ENCODE measurements around the gene TGFBR3L. TPM values are rescaled to one million over a fixed set of nuclear protein-coding genes. Genes with fewer than 3 reads are reported as not detected.
A peak's percentile ranks its signal among the peaks of the same experiment; 100 is the strongest.
"Not testable (repeated sequence)": the region's sequence is repeated elsewhere in the genome, so short reads cannot be mapped to it uniquely, and the experiment has no call there.

The TGFBR3L gene
- total RNA-seq, 1 donor from 2014 or later, result 2.2 TPM

DNA sequence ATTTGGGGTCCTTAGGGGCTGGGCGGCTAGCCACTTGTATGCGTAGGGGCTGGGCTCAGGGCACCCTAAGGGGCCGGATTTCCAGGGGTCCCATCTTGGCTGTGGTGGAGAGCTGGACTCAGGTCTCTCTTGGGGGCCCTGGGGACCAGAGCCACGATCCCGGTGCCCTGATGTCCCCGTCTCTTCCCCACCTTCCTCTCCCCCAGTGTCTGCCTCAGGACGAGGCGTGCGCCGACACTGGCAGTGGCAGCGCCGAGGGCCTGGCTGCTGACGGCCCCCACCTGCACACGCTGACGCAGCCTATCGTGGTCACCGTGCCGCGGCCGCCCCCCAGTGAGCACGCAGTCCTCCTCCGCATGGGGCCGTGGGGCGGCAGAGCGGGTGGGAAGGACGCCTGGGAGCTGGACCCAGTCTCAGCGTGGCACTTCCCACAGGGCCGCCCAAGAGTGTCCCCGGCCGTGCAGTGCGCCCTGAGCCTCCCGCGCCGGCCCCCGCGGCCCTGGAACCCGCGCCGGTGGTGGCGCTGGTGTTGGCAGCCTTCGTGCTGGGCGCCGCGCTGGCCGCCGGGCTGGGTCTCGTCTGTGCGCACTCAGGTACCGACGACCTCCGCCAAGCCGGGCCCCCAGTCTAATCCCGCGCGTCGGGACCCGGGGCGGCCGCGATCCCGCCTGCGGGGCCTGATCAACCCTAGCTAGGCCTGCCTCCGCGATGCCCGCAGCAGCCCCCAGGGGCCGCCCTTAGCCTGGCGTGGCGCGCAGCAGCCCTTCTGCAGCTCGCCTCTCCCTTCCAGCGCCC lies 2.8 kb downstream of the TGFBR3L start:
- no peak for DNase-seq (ENCODE audit: low spot score)

- not testable (repeated sequence) for DNase-seq (ENCODE audit: low spot score)
These were observed 3.5 kb downstream of the TGFBR3L start for GRCh38 chr19:7918062-7918614.

- DNase-seq (ENCODE audit: low spot score), result peak; percentile 57
These were observed 4.2 kb downstream of the TGFBR3L start for GRCh38 chr19:7918615-7919421.

- peak; percentile 97 for DNase-seq (ENCODE audit: low spot score)
These were observed 5.2 kb downstream of the TGFBR3L start, which contains the start of gene SNAPC2 for GRCh38 chr19:7919610-7920518. TSS of gene SNAPC2 (plus strand) at chr19:7920338. CDS start at chr19:7920367, 29 bp downstream.

- peak; percentile 100 for DNase-seq (ENCODE audit: low spot score)
These were observed 6.1 kb downstream of the TGFBR3L start for GRCh38 chr19:7920519-7921301.

GRCh38 chr19:7921302-7921966 lies 6.8 kb downstream of the TGFBR3L start:
- DNase-seq (ENCODE audit: low spot score), result peak; percentile 53

DNA sequence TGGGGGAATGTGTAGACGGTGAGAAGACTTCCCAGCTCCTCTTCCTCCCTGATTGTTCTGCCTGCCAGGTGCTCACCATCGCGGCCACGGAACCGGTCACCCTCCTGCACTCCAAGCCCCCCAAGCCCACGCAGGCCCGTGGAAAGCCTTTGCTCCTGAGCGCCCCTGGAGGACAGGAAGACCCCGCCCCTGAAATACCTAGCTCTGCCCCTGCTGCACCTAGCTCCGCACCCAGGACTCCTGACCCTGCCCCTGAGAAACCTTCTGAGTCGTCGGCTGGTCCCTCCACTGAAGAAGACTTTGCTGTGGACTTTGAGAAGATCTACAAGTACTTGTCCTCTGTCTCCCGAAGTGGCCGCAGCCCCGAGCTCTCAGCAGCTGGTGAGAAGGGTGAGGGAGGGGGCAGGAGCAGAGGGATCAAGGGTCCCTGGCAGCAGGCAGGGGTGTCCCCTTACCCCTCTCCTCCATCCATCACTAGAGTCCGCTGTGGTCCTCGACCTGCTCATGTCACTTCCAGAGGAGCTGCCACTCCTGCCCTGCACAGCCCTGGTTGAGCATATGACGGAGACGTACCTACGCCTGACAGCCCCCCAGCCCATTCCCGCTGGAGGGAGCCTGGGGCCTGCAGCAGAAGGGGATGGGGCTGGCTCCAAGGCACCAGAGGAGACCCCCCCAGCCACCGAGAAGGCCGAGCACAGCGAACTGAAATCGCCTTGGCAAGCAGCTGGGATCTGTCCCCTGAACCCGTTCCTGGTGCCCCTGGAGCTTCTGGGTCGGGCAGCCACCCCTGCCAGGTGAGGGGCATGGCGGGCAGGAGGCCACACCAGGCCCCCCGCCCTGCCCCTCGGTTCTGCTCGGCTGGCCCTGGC lies 7.6 kb downstream of the TGFBR3L start:
- peak; percentile 56 for DNase-seq (ENCODE audit: low spot score)

DNA sequence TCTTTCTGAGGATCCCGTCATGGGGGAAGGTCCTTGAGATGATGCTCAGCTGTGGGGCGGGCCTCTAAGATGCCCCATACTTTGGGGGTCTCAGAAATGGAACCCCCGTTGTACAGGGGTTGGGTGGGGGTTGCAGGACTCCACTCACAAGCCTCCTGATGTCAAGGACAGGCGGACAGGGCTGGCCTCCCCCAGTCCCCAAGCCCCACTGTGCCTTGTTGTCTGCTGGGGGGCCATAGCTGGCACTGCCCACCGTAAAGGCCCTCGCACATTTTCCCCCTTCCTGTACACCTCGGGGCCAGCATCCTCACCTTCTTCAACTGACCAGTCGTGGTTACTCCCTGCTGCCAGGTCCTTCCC lies 8.2 kb downstream of the TGFBR3L start:
- DNase-seq (ENCODE audit: low spot score), result no peak

GRCh38 chr19:7923295-7924191 lies 8.9 kb downstream of the TGFBR3L start:
- no peak for DNase-seq (ENCODE audit: low spot score)

DNA sequence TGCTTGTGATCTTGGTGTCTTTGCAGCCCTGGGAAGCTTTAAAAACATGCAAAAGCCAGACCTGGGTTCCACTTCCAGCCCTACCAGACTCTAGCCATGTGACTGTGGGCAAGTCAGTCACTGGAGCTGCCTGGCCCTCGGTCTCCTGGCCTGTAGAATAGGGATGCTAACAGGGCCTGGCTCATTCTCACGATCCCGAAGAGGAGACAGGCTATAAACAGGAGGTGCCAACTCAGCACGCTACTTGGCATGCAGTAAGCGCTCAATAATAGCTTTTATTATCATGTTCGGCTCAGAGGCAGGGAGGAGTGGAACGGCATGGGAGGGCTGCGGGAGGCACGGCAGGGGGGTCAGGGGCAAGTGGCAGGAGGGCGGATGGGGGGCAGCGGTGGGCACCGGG lies 9.6 kb downstream of the TGFBR3L start:
- DNase-seq (ENCODE audit: low spot score), result no peak

GRCh38 chr19:7924651-7925170 lies 10.1 kb downstream of the TGFBR3L start:
- DNase-seq (ENCODE audit: low spot score), result no peak

GRCh38 chr19:7925171-7925851 lies 10.7 kb downstream of the TGFBR3L start:
- peak; percentile 62 for DNase-seq (ENCODE audit: low spot score)

DNA sequence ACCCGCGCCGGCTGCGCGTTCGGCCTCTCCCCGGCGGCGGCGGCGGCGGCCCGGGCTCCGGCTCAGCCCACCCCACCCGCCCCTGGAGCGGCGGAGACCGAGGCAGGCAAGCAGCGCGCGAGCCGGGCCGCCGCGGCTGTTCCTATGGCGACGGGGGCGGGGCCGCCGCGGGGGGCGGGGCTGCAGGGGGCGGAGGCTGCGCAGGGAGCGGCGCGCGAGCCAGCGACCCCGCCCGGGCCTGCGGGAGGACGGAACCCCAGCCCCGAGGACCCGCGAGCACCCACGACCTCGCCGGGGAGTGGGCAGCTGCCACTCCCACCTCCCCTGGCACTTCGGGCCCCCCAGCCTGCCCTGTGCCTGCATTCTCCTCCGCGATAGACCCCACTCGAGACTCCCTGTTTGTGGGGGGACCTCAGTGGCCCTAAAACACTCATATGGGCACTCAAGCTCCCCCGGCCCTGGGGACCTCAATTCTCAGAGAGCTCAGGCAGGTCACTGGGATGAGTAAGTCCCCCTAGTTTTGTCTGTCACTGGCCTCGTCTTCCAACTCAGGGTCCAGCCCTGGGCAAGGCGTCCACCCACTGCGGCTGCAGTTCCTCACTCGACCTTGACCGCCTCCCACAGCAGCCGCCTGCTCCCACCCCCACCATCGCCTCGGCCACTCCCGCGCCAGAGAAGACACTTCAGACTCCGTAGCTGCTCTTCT lies 11.5 kb downstream of the TGFBR3L start, which contains the start of gene CTXN1:
Gene CTXN1, minus strand, starts transcription at position 115 of the 706 bp plus-strand sequence. CDS start 597 bp downstream, outside the sequence.
- no peak for DNase-seq (ENCODE audit: low spot score)

GRCh38 chr19:7926727-7927604 lies 12.3 kb downstream of the TGFBR3L start:
- peak; percentile 46 for DNase-seq (ENCODE audit: low spot score)

DNA sequence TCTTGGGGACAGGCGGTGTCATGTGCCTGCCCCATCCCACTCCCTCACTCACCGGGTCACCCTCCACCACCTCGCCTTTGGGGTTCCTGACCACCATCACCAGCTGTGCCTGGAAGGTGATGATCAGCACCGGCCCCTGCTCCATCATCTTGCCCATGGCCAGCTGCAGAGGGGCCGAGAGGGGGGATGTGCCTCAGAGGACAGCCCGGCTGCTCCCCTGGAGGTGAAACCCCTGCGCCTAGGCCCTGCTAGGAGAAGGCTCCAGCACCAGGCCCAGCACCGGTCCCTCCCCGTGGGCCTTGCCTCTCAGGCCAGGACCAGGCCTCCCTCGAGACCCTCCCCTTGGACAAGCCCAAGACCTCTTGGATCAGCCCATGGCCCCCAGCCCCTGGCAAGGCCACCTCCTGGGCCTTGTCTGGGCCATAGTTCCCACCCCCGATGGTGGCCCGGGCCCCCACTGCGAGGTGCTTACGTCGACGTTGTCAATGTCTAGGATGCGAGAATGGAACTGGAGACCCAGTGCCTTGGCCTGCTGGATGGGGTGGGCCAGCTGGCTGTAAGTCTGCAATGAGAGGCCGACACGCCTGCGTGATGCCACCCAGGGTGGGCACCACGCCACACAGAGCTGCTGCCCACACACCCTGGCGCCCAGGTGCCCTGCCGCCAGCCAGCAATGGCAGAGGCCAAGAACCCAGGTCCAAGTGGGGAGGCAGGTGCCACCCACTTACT lies 13.1 kb downstream of the TGFBR3L start:
- DNase-seq (ENCODE audit: low spot score), result peak; percentile 46

All from ureter (tissue), 1 donor.